ENCODE data around the gene DPEP1.

Gene DPEP1

DNA sequence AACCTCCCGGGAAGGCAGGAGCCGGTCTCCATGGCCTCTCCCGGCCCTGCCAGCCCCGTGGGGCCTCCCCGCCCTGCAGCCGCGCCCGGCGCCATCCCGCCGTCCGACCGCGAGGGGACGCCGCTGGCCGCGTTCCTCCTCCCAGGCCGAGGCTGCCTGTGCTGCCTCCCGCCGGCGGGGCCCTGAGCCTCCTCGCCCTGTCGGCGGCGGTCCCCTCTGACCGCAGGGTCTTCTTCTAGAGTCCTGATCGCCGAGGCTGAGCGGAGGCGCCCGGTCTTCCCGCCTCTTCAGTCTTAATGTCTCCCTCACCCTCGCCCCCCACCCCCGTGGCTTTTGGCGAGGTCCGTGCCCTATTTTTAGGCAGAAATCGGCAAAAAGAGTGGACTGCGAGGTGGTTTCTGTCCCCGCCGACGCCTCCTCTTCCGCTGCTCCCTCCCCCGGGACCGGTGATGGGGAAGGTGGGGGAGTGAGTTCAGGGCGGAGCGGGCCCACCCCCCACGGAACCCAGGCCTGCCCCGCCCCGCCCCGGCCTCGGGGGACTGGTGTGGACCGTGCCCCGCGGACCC lies 38.7 kb upstream of the DPEP1 start:
- Histone ChIP-seq H3K4me3 (ENCODE audit: low read depth, low read length) (peak overlapping the region; percentile 20), H3K27ac (no peak overlapping the region), H3K4me2 (ENCODE audit: low read length) (peak overlapping the region; percentile 44), H3K27me3 (ENCODE audit: control insufficient read depth, insufficient read depth, low read length) (no peaks in the 10 kb centered on the region), H3K4me1 (peaks cover 16% of the 10 kb centered on the region), H3K79me2 (no peaks in the 10 kb centered on the region), H3K36me3 (ENCODE audit: control insufficient read depth, insufficient read depth, low read length) (no peaks in the 10 kb centered on the region), H2AFZ (peak overlapping the region; percentile 60), H3K9ac (no peak overlapping the region), H3K9me3 (ENCODE audit: control insufficient read depth, low read length) (no peaks in the 10 kb centered on the region)
- TF ChIP-seq, protein P1, sequence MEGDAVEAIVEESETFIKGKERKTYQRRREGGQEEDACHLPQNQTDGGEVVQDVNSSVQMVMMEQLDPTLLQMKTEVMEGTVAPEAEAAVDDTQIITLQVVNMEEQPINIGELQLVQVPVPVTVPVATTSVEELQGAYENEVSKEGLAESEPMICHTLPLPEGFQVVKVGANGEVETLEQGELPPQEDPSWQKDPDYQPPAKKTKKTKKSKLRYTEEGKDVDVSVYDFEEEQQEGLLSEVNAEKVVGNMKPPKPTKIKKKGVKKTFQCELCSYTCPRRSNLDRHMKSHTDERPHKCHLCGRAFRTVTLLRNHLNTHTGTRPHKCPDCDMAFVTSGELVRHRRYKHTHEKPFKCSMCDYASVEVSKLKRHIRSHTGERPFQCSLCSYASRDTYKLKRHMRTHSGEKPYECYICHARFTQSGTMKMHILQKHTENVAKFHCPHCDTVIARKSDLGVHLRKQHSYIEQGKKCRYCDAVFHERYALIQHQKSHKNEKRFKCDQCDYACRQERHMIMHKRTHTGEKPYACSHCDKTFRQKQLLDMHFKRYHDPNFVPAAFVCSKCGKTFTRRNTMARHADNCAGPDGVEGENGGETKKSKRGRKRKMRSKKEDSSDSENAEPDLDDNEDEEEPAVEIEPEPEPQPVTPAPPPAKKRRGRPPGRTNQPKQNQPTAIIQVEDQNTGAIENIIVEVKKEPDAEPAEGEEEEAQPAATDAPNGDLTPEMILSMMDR (IDR thresholded peaks at IDR 0.05) = peak; percentile 19

DNA sequence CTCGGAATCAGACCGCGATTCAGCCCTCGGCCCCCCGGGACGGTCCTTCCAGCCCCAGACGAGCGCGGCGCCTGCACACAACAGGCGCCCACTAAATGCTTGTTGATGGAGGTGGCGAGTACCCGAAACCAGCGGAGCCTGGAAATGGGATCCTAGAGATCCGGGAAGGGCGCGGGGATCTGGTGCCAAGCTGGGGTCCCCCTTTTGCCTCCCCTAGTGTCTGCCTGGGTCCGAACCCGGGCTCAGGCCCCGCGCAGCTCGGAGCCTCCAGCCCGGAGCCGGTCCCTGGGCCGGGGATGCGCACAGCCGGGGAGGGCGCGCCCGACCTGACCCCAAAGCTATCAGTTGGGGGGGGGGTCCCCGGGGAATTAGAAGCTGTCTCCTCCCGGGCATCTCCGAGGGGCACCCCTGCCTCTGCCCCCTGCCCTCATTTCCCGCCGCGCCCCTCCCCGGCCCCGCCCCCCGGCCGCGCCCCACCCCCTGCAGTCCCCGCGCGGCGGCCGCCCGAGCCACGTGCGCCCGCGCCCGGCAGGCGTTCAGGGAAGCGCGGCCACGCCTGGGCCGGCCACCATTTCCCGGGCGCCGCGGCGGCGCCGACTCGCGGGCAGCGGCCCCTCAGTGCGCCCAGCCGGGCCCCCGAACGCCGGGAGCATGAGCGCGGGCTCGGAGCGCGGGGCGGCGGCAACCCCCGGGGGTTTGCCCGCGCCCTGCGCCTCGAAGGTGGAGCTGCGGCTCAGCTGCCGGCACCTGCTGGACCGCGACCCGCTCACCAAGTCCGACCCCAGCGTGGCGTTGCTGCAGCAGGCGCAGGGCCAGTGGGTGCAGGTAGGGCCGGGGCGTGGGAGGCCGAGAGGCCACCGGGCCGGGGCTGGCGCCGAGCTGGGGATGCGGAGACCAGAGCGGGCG lies 37.9 kb upstream of the DPEP1 start, which contains the start of gene CPNE7:
CPNE7 (plus strand) TSS at position 512 of the 906 bp plus-strand sequence; CDS start at position 652, 140 bp downstream.
- Histone ChIP-seq H2AFZ (peak within 1 kb of the TSS; percentile 60), H3K4me2 (ENCODE audit: low read length) (peak within 1 kb of the TSS; percentile 73), H3K36me3 (ENCODE audit: control insufficient read depth, insufficient read depth, low read length) (no peaks in the 10 kb centered on the region), H3K27ac (no peak within 1 kb of the TSS), H3K4me3 (ENCODE audit: low read depth, low read length) (peak within 1 kb of the TSS; percentile 37), H3K27me3 (ENCODE audit: control insufficient read depth, insufficient read depth, low read length) (no peaks in the 10 kb centered on the region), H3K79me2 (no peaks in the 10 kb centered on the region), H3K4me1 (peaks cover 16% of the 10 kb centered on the region), H3K9ac (no peak within 1 kb of the TSS), H3K9me3 (ENCODE audit: control insufficient read depth, low read length) (no peaks in the 10 kb centered on the region)
- TF ChIP-seq, protein P1 (IDR thresholded peaks at IDR 0.05) = no peak

DNA sequence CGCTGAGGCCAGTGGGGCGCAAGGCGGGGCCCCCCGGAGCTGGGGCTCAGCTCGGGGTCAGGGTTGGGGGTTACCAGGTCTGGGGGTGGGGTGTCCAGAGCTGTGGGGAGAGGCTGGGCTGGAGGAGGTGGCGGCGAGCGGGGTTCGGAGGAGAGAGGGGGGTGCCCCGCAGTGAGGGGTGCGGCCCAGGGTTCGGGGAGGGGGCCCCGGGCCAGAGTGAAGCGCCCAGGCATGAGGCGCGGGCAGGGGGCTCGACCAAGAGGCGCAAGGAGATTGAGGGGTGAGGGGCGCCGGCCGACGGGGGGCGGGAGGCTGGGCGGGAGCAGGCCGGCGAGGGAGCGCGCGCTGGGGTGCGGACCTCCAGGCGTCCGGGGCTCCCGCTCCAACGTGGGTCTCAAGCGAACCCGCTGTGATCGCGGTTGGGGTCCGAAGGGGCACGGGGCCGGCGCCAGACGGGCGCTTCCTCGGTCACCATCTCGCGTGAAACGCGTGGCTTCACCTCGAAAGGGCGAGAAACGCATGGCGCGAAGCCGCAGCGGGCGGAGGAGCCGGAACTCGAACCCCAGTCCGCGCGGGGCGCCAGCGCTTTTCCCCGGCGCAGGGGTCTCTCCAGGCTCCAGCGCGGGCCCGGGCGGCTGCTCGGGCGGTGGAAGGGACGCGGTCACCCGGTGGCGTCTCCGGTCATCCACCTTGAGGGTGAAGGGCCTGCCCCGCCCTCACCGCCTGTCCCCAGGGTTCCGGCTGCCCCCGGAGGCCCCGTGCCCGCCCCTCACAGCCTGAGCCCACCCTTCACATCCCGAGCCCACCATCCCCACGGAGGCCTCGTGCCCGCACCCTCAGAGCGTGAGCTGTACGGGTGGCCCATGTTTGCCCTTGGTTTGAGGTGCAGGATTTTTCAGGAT lies 37.0 kb upstream of the DPEP1 start:
- H3K4me2 ChIP-seq (ENCODE audit: low read length) = peak overlapping the region; percentile 73
- H3K27me3 ChIP-seq (ENCODE audit: control insufficient read depth, insufficient read depth, low read length) = no peaks in the 10 kb centered on the region
- H3K9me3 ChIP-seq (ENCODE audit: control insufficient read depth, low read length) = no peaks in the 10 kb centered on the region
- no peak overlapping the region for H3K27ac ChIP-seq
- H3K9ac ChIP-seq = no peak overlapping the region
- no peaks in the 10 kb centered on the region for H3K36me3 ChIP-seq (ENCODE audit: control insufficient read depth, insufficient read depth, low read length)
- TF ChIP-seq, protein P1 (IDR thresholded peaks at IDR 0.05) = no peak
- peak overlapping the region; percentile 37 for H3K4me3 ChIP-seq (ENCODE audit: low read depth, low read length)
- peaks cover 16% of the 10 kb centered on the region for H3K4me1 ChIP-seq
- H2AFZ ChIP-seq = no peak overlapping the region
- no peaks in the 10 kb centered on the region for H3K79me2 ChIP-seq

DNA sequence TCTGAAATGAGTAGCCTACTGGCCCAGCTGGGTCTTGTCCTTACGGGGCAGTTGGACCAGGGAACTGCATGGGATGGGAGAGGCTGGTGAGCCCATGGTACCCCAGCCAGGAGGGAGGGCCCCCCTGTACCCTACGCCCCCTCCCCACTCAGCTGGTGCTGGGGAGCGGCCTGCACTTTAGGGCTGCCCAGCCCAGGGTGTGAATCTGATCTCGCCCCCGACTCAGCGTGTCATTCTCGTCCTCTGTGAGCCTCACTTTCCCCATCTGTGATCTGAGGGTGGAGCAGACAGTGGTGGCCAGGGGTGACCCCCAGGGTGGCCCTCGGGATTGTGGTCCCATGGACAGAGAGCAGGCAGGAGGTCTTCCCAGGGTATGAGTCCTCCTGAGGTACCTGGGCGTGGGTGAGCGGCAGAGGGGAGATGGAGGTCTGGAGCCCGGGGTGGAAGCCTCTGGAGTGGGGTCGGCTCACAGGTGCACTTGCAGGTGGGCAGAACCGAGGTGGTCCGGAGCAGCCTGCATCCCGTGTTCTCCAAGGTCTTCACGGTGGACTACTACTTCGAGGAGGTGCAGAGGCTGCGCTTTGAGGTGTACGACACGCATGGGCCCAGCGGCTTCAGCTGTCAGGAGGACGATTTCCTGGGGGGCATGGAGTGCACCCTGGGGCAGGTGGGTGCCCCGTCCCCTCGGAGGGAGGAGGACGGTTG lies 36.2 kb upstream of the DPEP1 start:
- Histone ChIP-seq H3K27ac (no peak overlapping the region), H3K36me3 (ENCODE audit: control insufficient read depth, insufficient read depth, low read length) (no peaks in the 10 kb centered on the region), H3K79me2 (no peaks in the 10 kb centered on the region), H3K27me3 (ENCODE audit: control insufficient read depth, insufficient read depth, low read length) (no peaks in the 10 kb centered on the region), H3K9ac (no peak overlapping the region), H3K9me3 (ENCODE audit: control insufficient read depth, low read length) (no peaks in the 10 kb centered on the region), H2AFZ (no peak overlapping the region), H3K4me3 (ENCODE audit: low read depth, low read length) (no peak overlapping the region), H3K4me2 (ENCODE audit: low read length) (no peak overlapping the region), H3K4me1 (peaks cover 9% of the 10 kb centered on the region)
- TF ChIP-seq, protein P1 (IDR thresholded peaks at IDR 0.05) = no peak

All from parathyroid adenoma (tissue), 2 donors.